Measurements from ENCODE around the gene JUP. TPM values are rescaled to one million over a fixed set of nuclear protein-coding genes. Genes with fewer than 3 reads are reported as not detected.

JUP gene
- polyA plus RNA-seq, 1 donor from 2014 or later, result 46.1 TPM

DNA sequence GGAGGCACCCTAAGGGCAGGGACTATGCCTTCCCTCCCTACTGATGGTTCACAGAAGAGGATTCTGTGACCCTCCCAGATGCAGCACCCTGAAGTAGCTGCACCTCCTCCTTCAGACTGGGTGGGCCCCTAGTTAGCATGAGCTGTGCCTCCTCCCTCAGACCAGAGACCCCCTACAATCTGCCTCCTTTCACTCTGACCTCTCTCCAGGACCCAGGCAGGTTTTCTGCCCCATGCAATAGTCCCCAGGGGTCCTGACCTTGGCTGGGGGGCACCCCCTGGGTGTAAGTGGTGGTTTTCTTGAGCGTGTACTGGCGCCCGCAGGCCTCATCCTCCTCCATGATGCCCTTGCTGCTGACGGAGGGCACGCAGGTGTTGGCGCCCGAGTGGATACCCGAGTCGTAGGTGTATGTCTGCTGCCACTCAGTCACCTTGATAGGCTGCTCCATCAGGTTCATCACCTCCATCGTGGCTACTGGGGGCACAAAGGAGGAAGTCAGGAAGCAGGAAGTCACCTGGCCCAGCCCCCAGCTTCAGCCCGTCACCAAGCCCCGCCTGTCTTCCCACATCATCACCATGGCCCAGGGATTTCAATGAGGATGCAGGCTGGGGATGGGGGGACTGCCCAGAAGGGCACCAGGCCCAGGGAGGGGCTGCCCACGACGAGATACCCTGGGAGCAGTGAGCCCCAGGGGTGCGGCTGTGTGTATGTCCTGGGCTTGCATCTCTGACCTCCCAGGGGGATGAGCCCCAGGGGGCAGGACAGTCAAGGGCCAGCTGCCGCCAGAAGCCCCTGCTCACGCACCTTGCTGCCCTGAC, 14.9 kb downstream of the JUP start:
- H3K9ac ChIP-seq (ENCODE audit: low read length), result no peak overlapping the region
- H3K9me2 ChIP-seq (ENCODE audit: insufficient read depth, low read length), result no peaks in the 10 kb centered on the region
- no peaks in the 10 kb centered on the region for H3K9me3 ChIP-seq (ENCODE audit: low read length)
- H3K4me2 ChIP-seq (ENCODE audit: low read length), result no peak overlapping the region
- no peaks in the 10 kb centered on the region for H3K36me3 ChIP-seq (ENCODE audit: insufficient read depth, low read length)
- H2AFZ ChIP-seq (ENCODE audit: low read depth, low read length), result no peak overlapping the region
- no peak overlapping the region for H3K4me3 ChIP-seq (ENCODE audit: low read length)
- H3K27ac ChIP-seq (ENCODE audit: low read length), result no peak overlapping the region
- no peaks in the 10 kb centered on the region for H3F3A ChIP-seq (ENCODE audit: insufficient read depth, low read length, poor library complexity, severe bottlenecking)
- H3K79me2 ChIP-seq (replicated peaks; ENCODE audit: insufficient read depth, low read length), result peaks cover 23% of the 10 kb centered on the region
- H3K27me3 ChIP-seq (ENCODE audit: insufficient read depth, low read depth, low read length), result no peaks in the 10 kb centered on the region
- peaks cover 22% of the 10 kb centered on the region for H4K20me1 ChIP-seq (ENCODE audit: insufficient read depth)
- TF ChIP-seq MXI1 (conservative IDR thresholded peaks at IDR 0.05; ENCODE audit: poor library complexity, severe bottlenecking) (no peak), EP300 (conservative IDR thresholded peaks at IDR 0.05; ENCODE audit: poor library complexity, severe bottlenecking) (no peak), POLR2AphosphoS5 (IDR thresholded peaks at IDR 0.05) (no peak), SMC3 (conservative IDR thresholded peaks at IDR 0.05; ENCODE audit: poor library complexity) (no peak), TAF1 (IDR thresholded peaks at IDR 0.05; ENCODE audit: low read depth) (no peak), EZH2 (IDR thresholded peaks at IDR 0.05; ENCODE audit: borderline replicate concordance, insufficient read depth, low read length, poor library complexity, severe bottlenecking) (no peak), RAD21 (conservative IDR thresholded peaks at IDR 0.05) (no peak), REST (IDR thresholded peaks at IDR 0.05; ENCODE audit: borderline replicate concordance) (no peak)
- TF ChIP-seq, protein P1, sequence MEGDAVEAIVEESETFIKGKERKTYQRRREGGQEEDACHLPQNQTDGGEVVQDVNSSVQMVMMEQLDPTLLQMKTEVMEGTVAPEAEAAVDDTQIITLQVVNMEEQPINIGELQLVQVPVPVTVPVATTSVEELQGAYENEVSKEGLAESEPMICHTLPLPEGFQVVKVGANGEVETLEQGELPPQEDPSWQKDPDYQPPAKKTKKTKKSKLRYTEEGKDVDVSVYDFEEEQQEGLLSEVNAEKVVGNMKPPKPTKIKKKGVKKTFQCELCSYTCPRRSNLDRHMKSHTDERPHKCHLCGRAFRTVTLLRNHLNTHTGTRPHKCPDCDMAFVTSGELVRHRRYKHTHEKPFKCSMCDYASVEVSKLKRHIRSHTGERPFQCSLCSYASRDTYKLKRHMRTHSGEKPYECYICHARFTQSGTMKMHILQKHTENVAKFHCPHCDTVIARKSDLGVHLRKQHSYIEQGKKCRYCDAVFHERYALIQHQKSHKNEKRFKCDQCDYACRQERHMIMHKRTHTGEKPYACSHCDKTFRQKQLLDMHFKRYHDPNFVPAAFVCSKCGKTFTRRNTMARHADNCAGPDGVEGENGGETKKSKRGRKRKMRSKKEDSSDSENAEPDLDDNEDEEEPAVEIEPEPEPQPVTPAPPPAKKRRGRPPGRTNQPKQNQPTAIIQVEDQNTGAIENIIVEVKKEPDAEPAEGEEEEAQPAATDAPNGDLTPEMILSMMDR (IDR thresholded peaks at IDR 0.05; ENCODE audit: poor library complexity, severe bottlenecking), result no peak

GRCh38 chr17:41769985-41770384, 16.5 kb downstream of the JUP start:
- no peak overlapping the region for H2AFZ ChIP-seq (ENCODE audit: low read depth, low read length)

More at GRCh38 chr17:41769985-41770384, 16.5 kb downstream of the JUP start:
- no peaks in the 10 kb centered on the region for H3K9me3 ChIP-seq (ENCODE audit: low read length)
- peaks cover 10% of the 10 kb centered on the region for H3K79me2 ChIP-seq (replicated peaks; ENCODE audit: insufficient read depth, low read length)
- H4K20me1 ChIP-seq (ENCODE audit: insufficient read depth), result peaks cover 22% of the 10 kb centered on the region
- no peak overlapping the region for H3K27ac ChIP-seq (ENCODE audit: low read length)
- H3K36me3 ChIP-seq (ENCODE audit: insufficient read depth, low read length), result no peaks in the 10 kb centered on the region
- H3F3A ChIP-seq (ENCODE audit: insufficient read depth, low read length, poor library complexity, severe bottlenecking), result no peaks in the 10 kb centered on the region
- no peaks in the 10 kb centered on the region for H3K9me2 ChIP-seq (ENCODE audit: insufficient read depth, low read length)
- TF ChIP-seq, protein P1 (IDR thresholded peaks at IDR 0.05; ENCODE audit: poor library complexity, severe bottlenecking), result no peak
- TF ChIP-seq MXI1 (conservative IDR thresholded peaks at IDR 0.05; ENCODE audit: poor library complexity, severe bottlenecking) (no peak), EZH2 (IDR thresholded peaks at IDR 0.05; ENCODE audit: borderline replicate concordance, insufficient read depth, low read length, poor library complexity, severe bottlenecking) (no peak), EP300 (conservative IDR thresholded peaks at IDR 0.05; ENCODE audit: poor library complexity, severe bottlenecking) (no peak), TAF1 (IDR thresholded peaks at IDR 0.05; ENCODE audit: low read depth) (no peak), REST (IDR thresholded peaks at IDR 0.05; ENCODE audit: borderline replicate concordance) (no peak), SMC3 (conservative IDR thresholded peaks at IDR 0.05; ENCODE audit: poor library complexity) (no peak), RAD21 (conservative IDR thresholded peaks at IDR 0.05) (no peak), POLR2AphosphoS5 (IDR thresholded peaks at IDR 0.05) (no peak)
- H3K4me2 ChIP-seq (ENCODE audit: low read length), result no peak overlapping the region
- H3K27me3 ChIP-seq (ENCODE audit: insufficient read depth, low read depth, low read length), result no peaks in the 10 kb centered on the region
- H3K9ac ChIP-seq (ENCODE audit: low read length), result no peak overlapping the region
- no peak overlapping the region for H3K4me3 ChIP-seq (ENCODE audit: low read length)

Data from neural cell (in vitro differentiated cells).